HepG2 (cell line): ENCODE results near the gene CAMSAP3. TPM values are rescaled to one million over a fixed set of nuclear protein-coding genes. Genes with fewer than 3 reads are reported as not detected.

Experiments
- CBX5 ChIP-seq: sonication (generic); formaldehyde crosslinking; IDR thresholded peaks from 2 replicates; pipeline ENCODE4 v1.4.0; 2020; ENCODE audit warnings: missing genetic modification reagents, borderline replicate concordance
- DMAP1 ChIP-seq: IDR thresholded peaks from 2 replicates; pipeline ENCODE4 v1.6.1; 2016
- FOXK1 ChIP-seq: sonication (generic); formaldehyde crosslinking; IDR thresholded peaks from 2 replicates; pipeline ENCODE4 v1.4.0; 2020; ENCODE audit warnings: low read depth, missing genetic modification reagents, borderline replicate concordance
- GTF3A ChIP-seq: sonication (generic); formaldehyde crosslinking; conservative IDR thresholded peaks from 2 replicates; pipeline ENCODE4 v1.4.0; 2020; ENCODE audit warnings: mild to moderate bottlenecking, missing genetic modification reagents
- KAT7 ChIP-seq: IDR thresholded peaks from 2 replicates; pipeline ENCODE4 v1.6.1; 2018; ENCODE audit warnings: borderline replicate concordance, missing compliant biosample characterization
- NBN ChIP-seq: fragments of 450-650 bp; conservative IDR thresholded peaks from 2 replicates; pipeline ENCODE4 v1.6.1; 2017
- NR2F1 ChIP-seq, 2 experiments: fragments of 450-650 bp in 1 of 2; formaldehyde crosslinking in 1 of 2; IDR thresholded peaks; 2 replicates each; pipeline versions ENCODE4 v1.5.0 to v1.6.1; 2016 to 2020; ENCODE audit warnings: mild to moderate bottlenecking in 1 of 2, missing compliant biosample characterization in 1 of 2, missing genetic modification reagents in 1 of 2, moderate library complexity in 1 of 2
- RBAK ChIP-seq: sonication (generic); formaldehyde crosslinking; IDR thresholded peaks from 2 replicates; pipeline ENCODE4 v1.5.1; 2020; ENCODE audit warnings: mild to moderate bottlenecking, missing genetic modification reagents
- THAP11 ChIP-seq: IDR thresholded peaks from 2 replicates; pipeline ENCODE4 v1.6.1; 2016; ENCODE audit warnings: missing biosample characterization, missing genetic modification reagents
- ZBTB1 ChIP-seq: sonication (generic); formaldehyde crosslinking; IDR thresholded peaks from 2 replicates; pipeline ENCODE4 v1.4.0; 2020; ENCODE audit warnings: missing genetic modification reagents, borderline replicate concordance
- ZBTB7B ChIP-seq: sonication (generic); formaldehyde crosslinking; IDR thresholded peaks from 2 replicates; pipeline ENCODE4 v1.4.0; 2020; ENCODE audit warnings: missing genetic modification reagents
- ZNF530 ChIP-seq: sonication (generic); formaldehyde crosslinking; IDR thresholded peaks from 2 replicates; pipeline ENCODE4 v1.5.0; 2020; ENCODE audit warnings: low read depth, mild to moderate bottlenecking, missing genetic modification reagents
- ZNF619 ChIP-seq: sonication (generic); formaldehyde crosslinking; IDR thresholded peaks from 2 replicates; pipeline ENCODE4 v1.4.0; 2020; ENCODE audit warnings: mild to moderate bottlenecking, missing genetic modification reagents
- ZNF678 ChIP-seq: sonication (generic); formaldehyde crosslinking; IDR thresholded peaks from 2 replicates; pipeline ENCODE4 v1.4.0; 2020; ENCODE audit warnings: mild to moderate bottlenecking, missing genetic modification reagents
- polyA plus RNA-seq, 8 experiments: library from polyadenylated mRNA; depleted of rRNA in 3 of 8; stranded (reverse) in 7 of 8; unstranded in 1 of 8; fragments of >200 nt; fragmentation: Illumina TruSeq in 4 of 8; extraction: Trizol in 4 of 8; gene quantifications; 2 replicates each; pipeline versions ENCODE4 v1.2.1 to v1.2.3, GENCODE V29; 2011 to 2016; ENCODE audit warnings: low read depth in 4 of 8, missing spikeins in 1 of 8, mixed read lengths in 1 of 8; ENCODE audit not compliant: insufficient read depth in 1 of 8
- total RNA-seq, 5 experiments: library from RNA; depleted of rRNA; stranded (reverse); fragments of >200 nt; fragmentation: Illumina TruSeq; extraction: Trizol; gene quantifications; 2 replicates each; pipeline ENCODE4 v1.2.3, GENCODE V29; 2016; ENCODE audit warnings: low read depth in 1 of 5
- TF ChIP-seq, protein P1 (sequence below): sonication (generic); formaldehyde crosslinking; IDR thresholded peaks from 2 replicates; pipeline ENCODE4 v1.4.0; 2020; ENCODE audit warnings: missing genetic modification reagents, borderline replicate concordance
- TF ChIP-seq, protein P2 (sequence below): sonication (generic); formaldehyde crosslinking; IDR thresholded peaks from 2 replicates; pipeline ENCODE4 v1.4.0; 2020; ENCODE audit warnings: missing genetic modification reagents, borderline replicate concordance
- TF ChIP-seq, protein P3 (sequence below): sonication (generic); formaldehyde crosslinking; IDR thresholded peaks from 2 replicates; pipeline ENCODE4 v1.4.0; 2020; ENCODE audit warnings: missing genetic modification reagents, borderline replicate concordance
- TF ChIP-seq, protein P4 (sequence below): sonication (generic); formaldehyde crosslinking; IDR thresholded peaks from 2 replicates; pipeline ENCODE4 v1.4.0; 2020; ENCODE audit warnings: missing genetic modification reagents

The CAMSAP3 gene
- total and polyA plus RNA-seq, 2 of the 13 experiments (the other 11 are each of a cell fraction or from before 2014, with no cell fraction given) = 10.8 to 11.8 TPM

DNA sequence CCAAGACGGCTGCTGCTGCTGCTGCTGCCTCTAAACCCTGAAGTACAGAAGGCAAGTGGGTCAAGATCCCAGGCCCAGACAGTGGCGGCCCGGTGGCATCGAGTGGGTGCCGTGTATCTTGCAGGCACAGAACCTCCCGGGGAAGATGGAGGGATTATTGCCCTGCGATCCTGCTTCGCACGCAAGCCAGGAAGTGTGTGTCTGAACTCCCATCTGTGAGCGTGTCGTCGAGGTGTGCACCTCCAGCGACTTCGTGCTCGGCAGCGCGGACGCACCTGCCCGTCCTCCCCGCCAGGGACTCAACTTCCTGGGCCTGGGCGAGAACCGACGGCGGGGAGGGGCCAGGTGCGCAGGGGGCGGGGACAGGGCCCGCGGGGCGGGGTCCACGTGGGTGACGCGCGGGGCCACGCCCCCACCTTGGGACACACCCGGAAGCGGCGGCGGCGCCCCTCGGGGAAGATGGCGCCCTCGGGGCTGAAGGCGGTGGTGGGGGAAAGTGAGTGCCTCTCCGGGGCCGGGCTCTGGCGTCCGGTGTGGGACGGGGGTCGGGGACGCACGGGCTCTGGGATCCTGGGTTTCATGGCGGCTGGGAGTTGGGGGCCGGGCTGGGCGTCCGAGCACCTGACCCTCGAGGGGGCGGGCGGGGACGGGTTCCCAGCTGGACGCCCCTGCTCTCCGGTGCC, 41.2 kb downstream of the CAMSAP3 start, which contains the start of gene STXBP2 (continued):
- TF ChIP-seq, protein P1, sequence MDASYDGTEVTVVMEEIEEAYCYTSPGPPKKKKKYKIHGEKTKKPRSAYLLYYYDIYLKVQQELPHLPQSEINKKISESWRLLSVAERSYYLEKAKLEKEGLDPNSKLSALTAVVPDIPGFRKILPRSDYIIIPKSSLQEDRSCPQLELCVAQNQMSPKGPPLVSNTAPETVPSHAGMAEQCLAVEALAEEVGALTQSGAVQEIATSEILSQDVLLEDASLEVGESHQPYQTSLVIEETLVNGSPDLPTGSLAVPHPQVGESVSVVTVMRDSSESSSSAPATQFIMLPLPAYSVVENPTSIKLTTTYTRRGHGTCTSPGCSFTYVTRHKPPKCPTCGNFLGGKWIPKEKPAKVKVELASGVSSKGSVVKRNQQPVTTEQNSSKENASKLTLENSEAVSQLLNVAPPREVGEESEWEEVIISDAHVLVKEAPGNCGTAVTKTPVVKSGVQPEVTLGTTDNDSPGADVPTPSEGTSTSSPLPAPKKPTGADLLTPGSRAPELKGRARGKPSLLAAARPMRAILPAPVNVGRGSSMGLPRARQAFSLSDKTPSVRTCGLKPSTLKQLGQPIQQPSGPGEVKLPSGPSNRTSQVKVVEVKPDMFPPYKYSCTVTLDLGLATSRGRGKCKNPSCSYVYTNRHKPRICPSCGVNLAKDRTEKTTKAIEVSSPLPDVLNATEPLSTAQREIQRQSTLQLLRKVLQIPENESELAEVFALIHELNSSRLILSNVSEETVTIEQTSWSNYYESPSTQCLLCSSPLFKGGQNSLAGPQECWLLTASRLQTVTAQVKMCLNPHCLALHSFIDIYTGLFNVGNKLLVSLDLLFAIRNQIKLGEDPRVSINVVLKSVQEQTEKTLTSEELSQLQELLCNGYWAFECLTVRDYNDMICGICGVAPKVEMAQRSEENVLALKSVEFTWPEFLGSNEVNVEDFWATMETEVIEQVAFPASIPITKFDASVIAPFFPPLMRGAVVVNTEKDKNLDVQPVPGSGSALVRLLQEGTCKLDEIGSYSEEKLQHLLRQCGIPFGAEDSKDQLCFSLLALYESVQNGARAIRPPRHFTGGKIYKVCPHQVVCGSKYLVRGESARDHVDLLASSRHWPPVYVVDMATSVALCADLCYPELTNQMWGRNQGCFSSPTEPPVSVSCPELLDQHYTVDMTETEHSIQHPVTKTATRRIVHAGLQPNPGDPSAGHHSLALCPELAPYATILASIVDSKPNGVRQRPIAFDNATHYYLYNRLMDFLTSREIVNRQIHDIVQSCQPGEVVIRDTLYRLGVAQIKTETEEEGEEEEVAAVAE (CRISPR knock-in tag) = peak; percentile 54; the same call in 1 of the 2 replicates
- TF ChIP-seq, protein P2, sequence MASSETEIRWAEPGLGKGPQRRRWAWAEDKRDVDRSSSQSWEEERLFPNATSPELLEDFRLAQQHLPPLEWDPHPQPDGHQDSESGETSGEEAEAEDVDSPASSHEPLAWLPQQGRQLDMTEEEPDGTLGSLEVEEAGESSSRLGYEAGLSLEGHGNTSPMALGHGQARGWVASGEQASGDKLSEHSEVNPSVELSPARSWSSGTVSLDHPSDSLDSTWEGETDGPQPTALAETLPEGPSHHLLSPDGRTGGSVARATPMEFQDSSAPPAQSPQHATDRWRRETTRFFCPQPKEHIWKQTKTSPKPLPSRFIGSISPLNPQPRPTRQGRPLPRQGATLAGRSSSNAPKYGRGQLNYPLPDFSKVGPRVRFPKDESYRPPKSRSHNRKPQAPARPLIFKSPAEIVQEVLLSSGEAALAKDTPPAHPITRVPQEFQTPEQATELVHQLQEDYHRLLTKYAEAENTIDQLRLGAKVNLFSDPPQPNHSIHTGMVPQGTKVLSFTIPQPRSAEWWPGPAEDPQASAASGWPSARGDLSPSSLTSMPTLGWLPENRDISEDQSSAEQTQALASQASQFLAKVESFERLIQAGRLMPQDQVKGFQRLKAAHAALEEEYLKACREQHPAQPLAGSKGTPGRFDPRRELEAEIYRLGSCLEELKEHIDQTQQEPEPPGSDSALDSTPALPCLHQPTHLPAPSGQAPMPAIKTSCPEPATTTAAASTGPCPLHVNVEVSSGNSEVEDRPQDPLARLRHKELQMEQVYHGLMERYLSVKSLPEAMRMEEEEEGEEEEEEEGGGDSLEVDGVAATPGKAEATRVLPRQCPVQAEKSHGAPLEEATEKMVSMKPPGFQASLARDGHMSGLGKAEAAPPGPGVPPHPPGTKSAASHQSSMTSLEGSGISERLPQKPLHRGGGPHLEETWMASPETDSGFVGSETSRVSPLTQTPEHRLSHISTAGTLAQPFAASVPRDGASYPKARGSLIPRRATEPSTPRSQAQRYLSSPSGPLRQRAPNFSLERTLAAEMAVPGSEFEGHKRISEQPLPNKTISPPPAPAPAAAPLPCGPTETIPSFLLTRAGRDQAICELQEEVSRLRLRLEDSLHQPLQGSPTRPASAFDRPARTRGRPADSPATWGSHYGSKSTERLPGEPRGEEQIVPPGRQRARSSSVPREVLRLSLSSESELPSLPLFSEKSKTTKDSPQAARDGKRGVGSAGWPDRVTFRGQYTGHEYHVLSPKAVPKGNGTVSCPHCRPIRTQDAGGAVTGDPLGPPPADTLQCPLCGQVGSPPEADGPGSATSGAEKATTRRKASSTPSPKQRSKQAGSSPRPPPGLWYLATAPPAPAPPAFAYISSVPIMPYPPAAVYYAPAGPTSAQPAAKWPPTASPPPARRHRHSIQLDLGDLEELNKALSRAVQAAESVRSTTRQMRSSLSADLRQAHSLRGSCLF (CRISPR knock-in tag) = no peak
- TF ChIP-seq, protein P3, sequence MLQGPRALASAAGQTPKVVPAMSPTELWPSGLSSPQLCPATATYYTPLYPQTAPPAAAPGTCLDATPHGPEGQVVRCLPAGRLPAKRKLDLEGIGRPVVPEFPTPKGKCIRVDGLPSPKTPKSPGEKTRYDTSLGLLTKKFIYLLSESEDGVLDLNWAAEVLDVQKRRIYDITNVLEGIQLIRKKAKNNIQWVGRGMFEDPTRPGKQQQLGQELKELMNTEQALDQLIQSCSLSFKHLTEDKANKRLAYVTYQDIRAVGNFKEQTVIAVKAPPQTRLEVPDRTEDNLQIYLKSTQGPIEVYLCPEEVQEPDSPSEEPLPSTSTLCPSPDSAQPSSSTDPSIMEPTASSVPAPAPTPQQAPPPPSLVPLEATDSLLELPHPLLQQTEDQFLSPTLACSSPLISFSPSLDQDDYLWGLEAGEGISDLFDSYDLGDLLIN (CRISPR knock-in tag) = no peak
- TF ChIP-seq THAP11 (CRISPR knock-in tag) (peak; percentile 27; the same call in 1 of the 2 replicates), FOXK1 (no peak), RBAK (CRISPR knock-in tag) (no peak), ZBTB7B (CRISPR knock-in tag) (no peak), NR2F1 (CRISPR knock-in tag; IDR thresholded peaks at IDR 0.05) (no peak), ZNF619 (CRISPR knock-in tag) (no peak), GTF3A (CRISPR knock-in tag) (no peak), ZNF530 (CRISPR knock-in tag) (no peak), DMAP1 (CRISPR knock-in tag) (no peak), CBX5 (CRISPR knock-in tag) (0 out of 2 replicates have a peak, but pooled peaks have one; percentile 42), ZBTB1 (CRISPR knock-in tag) (no peak), ZNF678 (no peak), NBN (no peak), KAT7 (no peak)
- TF ChIP-seq, protein P4, sequence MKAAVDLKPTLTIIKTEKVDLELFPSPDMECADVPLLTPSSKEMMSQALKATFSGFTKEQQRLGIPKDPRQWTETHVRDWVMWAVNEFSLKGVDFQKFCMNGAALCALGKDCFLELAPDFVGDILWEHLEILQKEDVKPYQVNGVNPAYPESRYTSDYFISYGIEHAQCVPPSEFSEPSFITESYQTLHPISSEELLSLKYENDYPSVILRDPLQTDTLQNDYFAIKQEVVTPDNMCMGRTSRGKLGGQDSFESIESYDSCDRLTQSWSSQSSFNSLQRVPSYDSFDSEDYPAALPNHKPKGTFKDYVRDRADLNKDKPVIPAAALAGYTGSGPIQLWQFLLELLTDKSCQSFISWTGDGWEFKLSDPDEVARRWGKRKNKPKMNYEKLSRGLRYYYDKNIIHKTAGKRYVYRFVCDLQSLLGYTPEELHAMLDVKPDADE = 0 out of 2 replicates have a peak, but pooled peaks have one; percentile 54
